Mesenchymal stem cell (in vitro differentiated cells and primary cell): ENCODE results near the gene BPIFB3.

Source experiments
- DNase-seq: peaks from one replicate; pipeline ENCODE4 v3.0.0-alpha.2; 2013
- H2AFZ ChIP-seq: one replicate; pipeline ENCODE4 v1.6.1; 2013; ENCODE audit warnings: low read depth, mild to moderate bottlenecking, control low read depth, inconsistent platforms, low read length, moderate library complexity
- H2AK5ac ChIP-seq: 2 replicates; pipeline ENCODE4 v1.6.1; 2013; ENCODE audit warnings: low read length, moderate library complexity, mild to moderate bottlenecking, inconsistent platforms; ENCODE audit not compliant: severe bottlenecking
- H2BK120ac ChIP-seq: one replicate; pipeline ENCODE4 v1.6.1; 2013; ENCODE audit warnings: low read depth, mild to moderate bottlenecking, inconsistent platforms, low read length, moderate library complexity
- H2BK12ac ChIP-seq, 2 experiments: one replicate each; pipeline ENCODE4 v1.6.1; 2013; ENCODE audit warnings: inconsistent platforms in 2 of 2, low read length in 2 of 2, mild to moderate bottlenecking in 2 of 2, moderate library complexity in 2 of 2, control low read depth in 1 of 2
- H2BK15ac ChIP-seq: one replicate; pipeline ENCODE4 v1.6.1; 2013; ENCODE audit warnings: mild to moderate bottlenecking, low read depth, inconsistent platforms; ENCODE audit not compliant: poor library complexity, severe bottlenecking
- H2BK5ac ChIP-seq: 2 replicates; pipeline ENCODE4 v1.6.1; 2013; ENCODE audit warnings: low read depth, mild to moderate bottlenecking, low read length, control low read depth, inconsistent platforms; ENCODE audit not compliant: poor library complexity, severe bottlenecking
- H3K14ac ChIP-seq, 2 experiments: one replicate each; pipeline ENCODE4 v1.6.1; 2013; ENCODE audit warnings: inconsistent platforms in 2 of 2, low read length in 2 of 2, control low read depth in 1 of 2, mild to moderate bottlenecking in 1 of 2, moderate library complexity in 1 of 2
- H3K18ac ChIP-seq, 2 experiments: one replicate each; pipeline ENCODE4 v1.6.1; 2013; ENCODE audit warnings: inconsistent platforms in 2 of 2, low read length in 2 of 2, control low read depth in 1 of 2, low read depth in 1 of 2, mild to moderate bottlenecking in 1 of 2
- H3K23ac ChIP-seq, 2 experiments: one replicate each; pipeline ENCODE4 v1.6.1; 2013; ENCODE audit warnings: inconsistent platforms in 2 of 2, low read length in 2 of 2, mild to moderate bottlenecking in 2 of 2, moderate library complexity in 2 of 2, control low read depth in 1 of 2
- H3K27ac ChIP-seq: 2 replicates; pipeline ENCODE4 v1.5.1; 2013; ENCODE audit warnings: mild to moderate bottlenecking, moderate library complexity, low read length, control low read depth, inconsistent platforms; ENCODE audit not compliant: poor library complexity, severe bottlenecking
- H3K27me3 ChIP-seq, 2 experiments: 2 replicates each; pipeline versions ENCODE4 v1.6.1 to v1.7.0; 2013; ENCODE audit warnings: low read length in 2 of 2, mild to moderate bottlenecking in 2 of 2, moderate library complexity in 2 of 2, control low read depth in 1 of 2, inconsistent platforms in 1 of 2; ENCODE audit not compliant: control insufficient read depth in 1 of 2, insufficient read depth in 1 of 2
- H3K36me3 ChIP-seq, 2 experiments: 2 replicates each; pipeline versions ENCODE4 v1.6.1 to v1.7.0; 2013; ENCODE audit warnings: low read length in 2 of 2, control low read depth in 1 of 2, inconsistent platforms in 1 of 2, low read depth in 1 of 2, mild to moderate bottlenecking in 1 of 2; ENCODE audit not compliant: insufficient read depth in 2 of 2, control insufficient read depth in 1 of 2
- H3K4ac ChIP-seq, 2 experiments: one replicate each; pipeline ENCODE4 v1.6.1; 2013; ENCODE audit warnings: inconsistent platforms in 2 of 2, low read length in 2 of 2, mild to moderate bottlenecking in 2 of 2, moderate library complexity in 2 of 2, control low read depth in 1 of 2, low read depth in 1 of 2
- H3K4me1 ChIP-seq: 2 replicates; pipeline ENCODE4 v1.6.1; 2013; ENCODE audit warnings: low read depth, low read length, control low read depth; ENCODE audit not compliant: control insufficient read depth, insufficient read depth
- H3K4me2 ChIP-seq: 2 replicates; pipeline ENCODE4 v1.6.1; 2013; ENCODE audit warnings: low read length, mild to moderate bottlenecking, inconsistent platforms; ENCODE audit not compliant: poor library complexity, severe bottlenecking
- H3K4me3 ChIP-seq, 2 experiments: 2 replicates each; pipeline versions ENCODE4 v1.5.1 to v1.7.0; 2013; ENCODE audit warnings: low read length in 2 of 2, mild to moderate bottlenecking in 2 of 2, control low read depth in 1 of 2, low read depth in 1 of 2; ENCODE audit not compliant: insufficient read depth in 1 of 2
- H3K79me1 ChIP-seq: replicated peaks from 2 replicates; pipeline ENCODE4 v1.6.1; 2013; ENCODE audit warnings: mild to moderate bottlenecking, control low read depth, low read length, inconsistent platforms; ENCODE audit not compliant: poor library complexity, severe bottlenecking
- H3K9ac ChIP-seq: 2 replicates; pipeline ENCODE4 v1.7.0; 2013; ENCODE audit warnings: mild to moderate bottlenecking, low read length, moderate library complexity
- H3K9me3 ChIP-seq: 2 replicates; pipeline ENCODE4 v1.7.0; 2013; ENCODE audit warnings: mild to moderate bottlenecking, low read length; ENCODE audit not compliant: control insufficient read depth
- H4K8ac ChIP-seq: one replicate; pipeline ENCODE4 v1.6.1; 2013; ENCODE audit warnings: inconsistent platforms, mild to moderate bottlenecking, low read length, moderate library complexity
- H4K91ac ChIP-seq: one replicate; pipeline ENCODE4 v1.6.1; 2013; ENCODE audit warnings: mild to moderate bottlenecking, low read length, inconsistent platforms
- WGBS: methylation state at CpG from one replicate; pipeline ENCODE4 v1.1.7; 2013; ENCODE audit warnings: mixed read lengths; 5-methylcytosine and 5-hydroxymethylcytosine counted together

The BPIFB3 gene

GRCh38 chr20:33017542-33017941 lies 36.2 kb upstream of the BPIFB3 start:
- H4K91ac ChIP-seq: no peak overlapping the region
- no peak overlapping the region for H2BK120ac ChIP-seq
- no peak overlapping the region for H2BK5ac ChIP-seq

GRCh38 chr20:33018169-33018931 lies 35.4 kb upstream of the BPIFB3 start:
- H3K18ac ChIP-seq: no peak overlapping the region
- no peak for DNase-seq
- WGBS: 71% methylated on average over 14 of the region's 14 CpGs

More at GRCh38 chr20:33017542-33017941, 36.2 kb upstream of the BPIFB3 start:
- Histone ChIP-seq H4K8ac (no peak overlapping the region), H3K4ac (no peak overlapping the region), H3K9me3 (no peaks in the 10 kb centered on the region), H3K27ac (no peak overlapping the region), H3K27me3 (peaks cover 28 to 71% of the 10 kb centered on the region in 2 experiments), H3K4me3 (no peak overlapping the region), H3K18ac (no peak overlapping the region), H3K79me1 (no peaks in the 10 kb centered on the region), H3K14ac (no peak overlapping the region), H3K4me1 (no peaks in the 10 kb centered on the region), H3K36me3 (no peaks in the 10 kb centered on the region), H3K23ac (no peak overlapping the region), H2BK12ac (no peak overlapping the region), H3K4me2 (no peak overlapping the region), H3K9ac (no peak overlapping the region), H2AFZ (no peak overlapping the region), H2AK5ac (no peak overlapping the region), H2BK15ac (no peak overlapping the region)
- DNase-seq: no peak
- 84% methylated on average over 7 of the region's 7 CpGs for WGBS

GRCh38 chr20:33019465-33020277 lies 34.0 kb upstream of the BPIFB3 start:
- Histone ChIP-seq H4K8ac (no peak overlapping the region), H3K4me3 (no peak overlapping the region), H3K27me3 (peaks cover 19 to 61% of the 10 kb centered on the region in 2 experiments), H3K4me2 (no peak overlapping the region), H3K9ac (no peak overlapping the region), H3K14ac (no peak overlapping the region), H3K18ac (no peak overlapping the region), H3K36me3 (no peaks in the 10 kb centered on the region), H2AK5ac (no peak overlapping the region), H3K27ac (no peak overlapping the region), H3K79me1 (no peaks in the 10 kb centered on the region), H3K9me3 (no peaks in the 10 kb centered on the region), H2AFZ (no peak overlapping the region), H4K91ac (no peak overlapping the region), H3K4me1 (no peaks in the 10 kb centered on the region), H2BK5ac (no peak overlapping the region), H3K23ac (no peak overlapping the region), H2BK15ac (no peak overlapping the region), H2BK12ac (no peak overlapping the region), H2BK120ac (no peak overlapping the region), H3K4ac (no peak overlapping the region)
- no peak for DNase-seq
- 85% methylated on average over 23 of the region's 23 CpGs for WGBS

More at GRCh38 chr20:33018169-33018931, 35.4 kb upstream of the BPIFB3 start:
- Histone ChIP-seq H2AK5ac (no peak overlapping the region), H3K4me2 (no peak overlapping the region), H2BK5ac (no peak overlapping the region), H3K14ac (no peak overlapping the region), H3K23ac (no peak overlapping the region), H3K9ac (no peak overlapping the region), H3K27ac (no peak overlapping the region), H4K91ac (no peak overlapping the region), H2BK15ac (no peak overlapping the region), H3K4ac (no peak overlapping the region), H2BK12ac (no peak overlapping the region), H3K4me1 (no peaks in the 10 kb centered on the region), H3K36me3 (no peaks in the 10 kb centered on the region), H3K9me3 (no peaks in the 10 kb centered on the region), H3K4me3 (no peak overlapping the region), H2BK120ac (no peak overlapping the region), H2AFZ (no peak overlapping the region), H4K8ac (no peak overlapping the region), H3K79me1 (no peaks in the 10 kb centered on the region), H3K27me3 (peaks cover 28 to 63% of the 10 kb centered on the region in 2 experiments)
